HG03103 (cell line): Measurements from ENCODE around the gene LNX2.
"Not testable (repeated sequence)": the region's sequence is repeated elsewhere in the genome, so short reads cannot be mapped to it uniquely, and the experiment has no call there.

Experiments used
- ATAC-seq: cut with Tn5 transposase; IDR thresholded peaks from one replicate; pipeline ENCODE4 v1.9.1; 2021; ENCODE audit warnings: low read depth; ENCODE audit not compliant: unreplicated experiment

The LNX2 gene

GRCh38 chr13:27638001-27638400, 17.7 kb upstream of the LNX2 start:
- no peak for ATAC-seq

GRCh38 chr13:27637289-27637626, 16.9 kb upstream of the LNX2 start:
- no peak for ATAC-seq

GRCh38 chr13:27636589-27637288, 16.4 kb upstream of the LNX2 start:
- no peak for ATAC-seq

- ATAC-seq, result no peak
These were observed 14.9 kb upstream of the LNX2 start for GRCh38 chr13:27635266-27635665.

- no peak for ATAC-seq
These were observed 14.5 kb upstream of the LNX2 start for GRCh38 chr13:27634791-27635190.

GRCh38 chr13:27634231-27634630, 13.9 kb upstream of the LNX2 start:
- ATAC-seq, result no peak

GRCh38 chr13:27632648-27633047, 12.3 kb upstream of the LNX2 start:
- no peak for ATAC-seq

GRCh38 chr13:27632214-27632613, 11.9 kb upstream of the LNX2 start:
- ATAC-seq, result no peak

- no peak for ATAC-seq
These were observed 11.3 kb upstream of the LNX2 start for GRCh38 chr13:27631665-27632064.

GRCh38 chr13:27631156-27631555, 10.8 kb upstream of the LNX2 start:
- no peak for ATAC-seq

GRCh38 chr13:27628766-27629165, 8.4 kb upstream of the LNX2 start:
- ATAC-seq, result not testable (repeated sequence)

- no peak for ATAC-seq
These were observed 7.8 kb upstream of the LNX2 start for GRCh38 chr13:27628081-27628480.

- ATAC-seq, result no peak
These were observed 7.1 kb upstream of the LNX2 start for GRCh38 chr13:27627380-27627779.

- ATAC-seq, result no peak
These were observed 5.5 kb upstream of the LNX2 start for GRCh38 chr13:27625839-27626238.

GRCh38 chr13:27624071-27624470, 3.7 kb upstream of the LNX2 start:
- no peak for ATAC-seq

- no peak for ATAC-seq
These were observed 2.6 kb upstream of the LNX2 start for GRCh38 chr13:27622881-27623280.

- ATAC-seq, result no peak
These were observed 1.9 kb upstream of the LNX2 start for GRCh38 chr13:27622102-27622820.

GRCh38 chr13:27621366-27622101, 1.2 kb upstream of the LNX2 start, which contains the start of gene POLR1D:
TSS of gene POLR1D (plus strand) at chr13:27621892. CDS start at chr13:27621984, 92 bp downstream.
- ATAC-seq, result peak; percentile 49

GRCh38 chr13:27621116-27621365, 712 bp upstream of the LNX2 start:
- no peak for ATAC-seq

GRCh38 chr13:27619728-27620376, 477 bp downstream of the LNX2 start:
- ATAC-seq, result peak; percentile 24

GRCh38 chr13:27619093-27619727, 1.1 kb downstream of the LNX2 start:
- no peak for ATAC-seq
